Psoas muscle (tissue), 8 donors: ENCODE results near the gene NOS1. TPM values are rescaled to one million over a fixed set of nuclear protein-coding genes. Genes with fewer than 3 reads are reported as not detected.

Experiments
- ATAC-seq, 4 donors: fragments of 200-7000 bp; cut with Tn5 transposase; one replicate each; pipeline ENCODE4 v1.9.1; 2020; ENCODE audit warnings: moderate library complexity in 3 of 4, mild to moderate bottlenecking in 2 of 4
- DNase-seq, 2 donors: peaks; one replicate each; pipeline ENCODE4 v3.0.0-alpha.2; 2020
- H3K27ac ChIP-seq: fragments of 200-600 bp; one replicate; pipeline ENCODE4 v1.8.0; 2022
- H3K27me3 ChIP-seq, 3 donors: fragments of 200-600 bp in 1 of 3; one replicate each; pipeline versions ENCODE4 v1.6.1 to v1.8.0; 2013 to 2022; ENCODE audit warnings: low read length in 2 of 3, mild to moderate bottlenecking in 2 of 3, moderate library complexity in 1 of 3; ENCODE audit not compliant: insufficient read depth in 3 of 3
- H3K36me3 ChIP-seq, 2 donors: fragments of 200-600 bp in 1 of 2; one replicate each; pipeline versions ENCODE4 v1.6.1 to v1.8.0; 2013 to 2022; ENCODE audit warnings: low read depth in 1 of 2, mild to moderate bottlenecking in 1 of 2, moderate library complexity in 1 of 2; ENCODE audit not compliant: insufficient read depth in 1 of 2
- H3K4me1 ChIP-seq: fragments of 200-600 bp; one replicate; pipeline ENCODE4 v1.8.0; 2022
- H3K4me3 ChIP-seq: fragments of 200-600 bp; one replicate; pipeline ENCODE4 v1.8.0; 2022; ENCODE audit warnings: mild to moderate bottlenecking
- H3K9me3 ChIP-seq: fragments of 200-600 bp; one replicate; pipeline ENCODE4 v1.8.0; 2022
- CTCF ChIP-seq: fragments of 200-600 bp; IDR thresholded peaks from one replicate; pipeline ENCODE4 v1.8.0; 2022; ENCODE audit warnings: antibody characterized with exemption
- WGBS, 3 donors: extraction: QIAGEN DNeasy Blood & Tissue Kit; methylation state at CpG; one replicate each; pipeline versions ENCODE4 v1.1.6 to v1.1.7; 2013; 5-methylcytosine and 5-hydroxymethylcytosine counted together
- intact Hi-C, 2 donors: fragments of 100-400 bp; cut with DNase I; formaldehyde crosslinking; loops; one replicate each; pipeline versions ENCODE4 v1.11.0 to v1.14.2; 2022
- polyA plus RNA-seq, 3 donors: library from polyadenylated mRNA; stranded (reverse); fragments of 200-250 nt; gene quantifications; one replicate each; pipeline ENCODE4 v1.2.3, GENCODE V29; 2013
- total RNA-seq, 4 donors: library from RNA; stranded (reverse); fragmentation: NEBNext Ultra II Directional in 2 of 4; extraction: Animal tissue kit (Norgen Biotek cat#: 25700) in 2 of 4; gene quantifications; one replicate each; pipeline versions ENCODE4 v1.2.1 to v1.2.4, GENCODE V29; 2021 to 2023
- donor health status: healthy with polysubstance abuse.
- donor health status: DM: no; HTN: no; CAD: no; lungs with moderate emphysema.
- donor health status: Bipolar disorder and iron deficiency.
- donor health status: healthy.
- donor health status: DM: yes; HTN: yes; CAD: no.
- donor health status: DM: no; HTN: no; CAD: no.
- donor health status: DM: no; HTN: no; CAD: no.
- donor health status: DM: yes; HTN: yes; CAD: no.

NOS1 gene
- total and polyA plus RNA-seq, 7 donors: 2.7 to 62.2 (median 12.1) TPM

GRCh38 chr12:117313926-117314325 is 47.5 kb downstream of the NOS1 start:
- TF ChIP-seq CTCF: no peak
- Histone ChIP-seq H3K27ac (no peak overlapping the region), H3K4me1 (no peaks in the 10 kb centered on the region), H3K9me3 (no peaks in the 10 kb centered on the region), H3K27me3 (no peaks in the 10 kb centered on the region), H3K4me3 (no peak overlapping the region), H3K36me3 (no peaks in the 10 kb centered on the region)
- no peak for ATAC-seq
- 56 to 61% (median 59%) methylated on average over 4 of the region's 4 CpGs for WGBS, 3 donors
- DNase-seq: no peak
- intact Hi-C loops: no loop called here

GRCh38 chr12:117312770-117313169 is 48.7 kb downstream of the NOS1 start:
- DNase-seq: no peak
- ATAC-seq: no peak
- H3K27me3 ChIP-seq: no peaks in the 10 kb centered on the region
- WGBS, 3 donors: 75 to 85% (median 77%) methylated on average over 3 of the region's 3 CpGs
- H3K4me3 ChIP-seq: no peak overlapping the region
- H3K36me3 ChIP-seq: no peaks in the 10 kb centered on the region
- H3K4me1 ChIP-seq: no peaks in the 10 kb centered on the region
- H3K9me3 ChIP-seq: no peaks in the 10 kb centered on the region
- H3K27ac ChIP-seq: no peak overlapping the region
- no peak for TF ChIP-seq CTCF
- intact Hi-C loops: no loop called here

GRCh38 chr12:117309276-117309925 is 52.0 kb downstream of the NOS1 start:
- Histone ChIP-seq H3K27ac (no peak overlapping the region), H3K4me3 (no peak overlapping the region), H3K9me3 (no peaks in the 10 kb centered on the region), H3K4me1 (no peaks in the 10 kb centered on the region), H3K27me3 (no peaks in the 10 kb centered on the region), H3K36me3 (no peaks in the 10 kb centered on the region)
- DNase-seq (no peak), ATAC-seq (no peak)
- TF ChIP-seq CTCF: no peak
- intact Hi-C loops: no loop called here
- 92 to 93% (median 92%) methylated on average over 11 of the region's 11 CpGs for WGBS, 3 donors

GRCh38 chr12:117300174-117300573 is 61.3 kb downstream of the NOS1 start:
- ATAC-seq (no peak), DNase-seq (no peak)
- Histone ChIP-seq H3K9me3 (no peaks in the 10 kb centered on the region), H3K4me3 (no peak overlapping the region), H3K4me1 (no peaks in the 10 kb centered on the region), H3K36me3 (no peaks in the 10 kb centered on the region), H3K27ac (no peak overlapping the region), H3K27me3 (no peaks in the 10 kb centered on the region)
- TF ChIP-seq CTCF: no peak
- 72 to 75% (median 74%) methylated on average over 4 of the region's 4 CpGs for WGBS, 3 donors
- intact Hi-C loops: no loop called here

- Histone ChIP-seq H3K4me1 (no peaks in the 10 kb centered on the region), H3K36me3 (no peaks in the 10 kb centered on the region), H3K9me3 (no peaks in the 10 kb centered on the region), H3K27ac (peak overlapping the region; percentile 23), H3K27me3 (no peaks in the 10 kb centered on the region), H3K4me3 (no peak overlapping the region)
- ATAC-seq: peak in 2 of 4 donors; percentile 40 to 84
- no peak for TF ChIP-seq CTCF
- WGBS, 3 donors: 84 to 93% (median 91%) methylated on average over 11 of the region's 11 CpGs
- intact Hi-C loops: no loop called here
- no peak for DNase-seq
Measured at GRCh38 chr12:117298648-117299225, 62.7 kb downstream of the NOS1 start.
